OCI-LY3 (cell line): Measurements from ENCODE around the gene RBM15.

Source experiments
- EZH2phosphoT487 ChIP-seq: fragments of 200-600 bp; shearing (Covaris generic); IDR thresholded peaks from 2 replicates; pipeline ENCODE4 v1.6.1; 2018; ENCODE audit warnings: antibody characterized with exemption, mixed run types, low read depth
- TF ChIP-seq, protein P1 (sequence below): fragments of 200-600, 300-600 bp; sonication (generic); IDR thresholded peaks from 2 replicates; pipeline ENCODE4 v1.5.1; 2014; ENCODE audit warnings: antibody characterized with exemption, low read length, low read depth

DNA sequence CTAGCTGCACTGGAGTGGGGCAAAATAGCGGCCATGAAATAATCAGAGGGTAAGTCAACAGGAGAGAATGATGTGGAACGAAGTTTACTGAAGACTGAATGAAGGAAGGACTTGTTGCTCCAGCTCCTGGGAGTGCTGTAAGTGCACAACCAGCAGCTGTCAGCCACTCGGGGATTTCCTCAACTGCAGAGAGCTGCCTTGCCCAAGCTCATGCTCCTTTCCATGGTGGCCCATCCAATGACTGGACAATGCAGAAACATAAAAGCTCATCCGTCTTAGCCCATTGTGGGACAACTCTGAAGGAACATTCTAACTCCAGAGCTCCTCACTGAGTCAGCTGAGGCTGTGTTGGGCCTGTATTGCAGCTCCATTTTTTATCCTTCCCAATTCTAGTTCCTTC lies 21.1 kb upstream of the RBM15 start:
- TF ChIP-seq, protein P1, sequence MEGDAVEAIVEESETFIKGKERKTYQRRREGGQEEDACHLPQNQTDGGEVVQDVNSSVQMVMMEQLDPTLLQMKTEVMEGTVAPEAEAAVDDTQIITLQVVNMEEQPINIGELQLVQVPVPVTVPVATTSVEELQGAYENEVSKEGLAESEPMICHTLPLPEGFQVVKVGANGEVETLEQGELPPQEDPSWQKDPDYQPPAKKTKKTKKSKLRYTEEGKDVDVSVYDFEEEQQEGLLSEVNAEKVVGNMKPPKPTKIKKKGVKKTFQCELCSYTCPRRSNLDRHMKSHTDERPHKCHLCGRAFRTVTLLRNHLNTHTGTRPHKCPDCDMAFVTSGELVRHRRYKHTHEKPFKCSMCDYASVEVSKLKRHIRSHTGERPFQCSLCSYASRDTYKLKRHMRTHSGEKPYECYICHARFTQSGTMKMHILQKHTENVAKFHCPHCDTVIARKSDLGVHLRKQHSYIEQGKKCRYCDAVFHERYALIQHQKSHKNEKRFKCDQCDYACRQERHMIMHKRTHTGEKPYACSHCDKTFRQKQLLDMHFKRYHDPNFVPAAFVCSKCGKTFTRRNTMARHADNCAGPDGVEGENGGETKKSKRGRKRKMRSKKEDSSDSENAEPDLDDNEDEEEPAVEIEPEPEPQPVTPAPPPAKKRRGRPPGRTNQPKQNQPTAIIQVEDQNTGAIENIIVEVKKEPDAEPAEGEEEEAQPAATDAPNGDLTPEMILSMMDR = no peak
- TF ChIP-seq EZH2phosphoT487 = no peak
